HEK293T (cell line): ENCODE measurements around the gene SMPDL3B.

Experiments
- FOXA1 ChIP-seq: fragments of 450-650 bp; IDR thresholded peaks from 2 replicates; pipeline ENCODE4 v1.6.1; 2016; ENCODE audit warnings: mild to moderate bottlenecking
- FOXK2 ChIP-seq: fragments of 450-650 bp; IDR thresholded peaks from 2 replicates; pipeline ENCODE4 v1.6.1; 2016; ENCODE audit warnings: mild to moderate bottlenecking
- FOXM1 ChIP-seq: fragments of 450-650 bp; IDR thresholded peaks from 2 replicates; pipeline ENCODE4 v1.6.1; 2017; ENCODE audit warnings: mild to moderate bottlenecking, borderline replicate concordance
- HDGF ChIP-seq: fragments of 450-650 bp; IDR thresholded peaks from 2 replicates; pipeline ENCODE4 v1.6.1; 2017; ENCODE audit warnings: antibody characterized with exemption, borderline replicate concordance
- L3MBTL2 ChIP-seq: fragments of 450-650 bp; conservative IDR thresholded peaks from 2 replicates; pipeline ENCODE4 v1.6.1; 2016; ENCODE audit warnings: mild to moderate bottlenecking
- SP1 ChIP-seq: fragments of 450-650 bp; IDR thresholded peaks from 2 replicates; pipeline ENCODE4 v1.6.1; 2017
- ZNF384 ChIP-seq: fragments of 450-650 bp; IDR thresholded peaks from 2 replicates; pipeline ENCODE4 v1.6.1; 2016
- TF ChIP-seq, protein P1 (sequence below): fragments of 450-650 bp; IDR thresholded peaks from 2 replicates; pipeline ENCODE4 v1.6.1; 2016

DNA sequence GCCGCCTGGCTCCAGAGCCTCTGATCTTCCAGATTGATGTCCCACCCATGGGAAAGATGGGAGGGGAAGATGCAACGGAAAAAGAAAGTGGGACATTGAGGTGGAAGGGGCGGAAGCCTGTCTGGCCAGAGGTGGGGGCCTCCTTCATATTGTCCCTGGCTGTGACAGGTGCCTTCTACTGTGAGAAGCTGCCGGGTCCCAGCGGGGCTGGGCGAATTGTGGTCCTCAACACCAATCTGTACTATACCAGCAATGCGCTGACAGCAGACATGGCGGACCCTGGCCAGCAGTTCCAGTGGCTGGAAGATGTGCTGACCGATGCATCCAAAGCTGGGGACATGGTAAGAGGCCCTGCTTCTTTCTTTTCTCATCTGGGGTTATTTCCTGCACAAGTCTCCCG lies 19.4 kb downstream of the SMPDL3B start:
- TF ChIP-seq ZNF384, result no peak
- no peak for TF ChIP-seq FOXM1
- no peak for TF ChIP-seq HDGF
- no peak for TF ChIP-seq FOXA1
- TF ChIP-seq, protein P1, sequence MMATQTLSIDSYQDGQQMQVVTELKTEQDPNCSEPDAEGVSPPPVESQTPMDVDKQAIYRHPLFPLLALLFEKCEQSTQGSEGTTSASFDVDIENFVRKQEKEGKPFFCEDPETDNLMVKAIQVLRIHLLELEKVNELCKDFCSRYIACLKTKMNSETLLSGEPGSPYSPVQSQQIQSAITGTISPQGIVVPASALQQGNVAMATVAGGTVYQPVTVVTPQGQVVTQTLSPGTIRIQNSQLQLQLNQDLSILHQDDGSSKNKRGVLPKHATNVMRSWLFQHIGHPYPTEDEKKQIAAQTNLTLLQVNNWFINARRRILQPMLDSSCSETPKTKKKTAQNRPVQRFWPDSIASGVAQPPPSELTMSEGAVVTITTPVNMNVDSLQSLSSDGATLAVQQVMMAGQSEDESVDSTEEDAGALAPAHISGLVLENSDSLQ, result no peak
- TF ChIP-seq SP1, result no peak
- no peak for TF ChIP-seq L3MBTL2
- no peak for TF ChIP-seq FOXK2
